ENCODE results near the gene CES3.
"Not testable (repeated sequence)": the region's sequence is repeated elsewhere in the genome, so short reads cannot be mapped to it uniquely, and the experiment has no call there.

- TF ChIP-seq TAF1 (IDR thresholded peaks at IDR 0.05; ENCODE audit: borderline replicate concordance, low read depth, low read length); POLR2AphosphoS5 (IDR thresholded peaks at IDR 0.05; ENCODE audit: low read depth, low read length); POLR2A (IDR thresholded peaks at IDR 0.05; ENCODE audit: low read depth, low read length): not testable (repeated sequence)
Observed at GRCh38 chr16:66974156-66974931, 13.3 kb downstream of the CES3 start.
